SK-N-SH treated with all-trans-retinoic acid at 6 μM for 48 hours (cell line): ENCODE results near the gene CD248.

Source experiments
- ATAC-seq: fragments of 200-7000 bp; cut with Tn5 transposase; 3 replicates; pipeline ENCODE4 v1.9.1; 2020; ENCODE audit warnings: mild to moderate bottlenecking, moderate library complexity
- ARNTL ChIP-seq: fragments of 450-650 bp; formaldehyde crosslinking; IDR thresholded peaks from 2 replicates; pipeline ENCODE4 v1.5.0; 2020; ENCODE audit warnings: low read depth, mild to moderate bottlenecking, moderate library complexity, borderline replicate concordance
- CSDC2 ChIP-seq: fragments of 250-450 bp; sonication (Bioruptor Pico); IDR thresholded peaks from 2 replicates; pipeline ENCODE4 v1.5.0; 2020; ENCODE audit warnings: mild to moderate bottlenecking, moderate library complexity
- CSRNP3 ChIP-seq: fragments of 250-450 bp; sonication (Bioruptor Pico); IDR thresholded peaks from 2 replicates; pipeline ENCODE4 v1.5.1; 2021; ENCODE audit warnings: mild to moderate bottlenecking, moderate library complexity
- GLIS3 ChIP-seq: fragments of 250-450 bp; sonication (Bioruptor Pico); IDR thresholded peaks from 2 replicates; pipeline ENCODE4 v1.5.0; 2020; ENCODE audit warnings: mild to moderate bottlenecking, moderate library complexity
- ISL1 ChIP-seq: fragments of 250-450 bp; sonication (Bioruptor Pico); IDR thresholded peaks from 2 replicates; pipeline ENCODE4 v2.1.2; 2022; ENCODE audit warnings: mild to moderate bottlenecking, moderate library complexity
- POU6F1 ChIP-seq: fragments of 250-450 bp; sonication (Bioruptor Pico); IDR thresholded peaks from 2 replicates; pipeline ENCODE4 v1.8.0; 2021; ENCODE audit warnings: low read depth, mild to moderate bottlenecking, moderate library complexity, borderline replicate concordance
- PPARA ChIP-seq: fragments of 250-450 bp; sonication (Bioruptor Pico); IDR thresholded peaks from 2 replicates; pipeline ENCODE4 v1.5.0; 2020; ENCODE audit warnings: mild to moderate bottlenecking, borderline replicate concordance
- RARB ChIP-seq: fragments of 250-450 bp; sonication (Bioruptor Pico); IDR thresholded peaks from 2 replicates; pipeline ENCODE4 v1.8.0; 2021; ENCODE audit warnings: mild to moderate bottlenecking, moderate library complexity
- SNAI2 ChIP-seq: fragments of 250-450 bp; sonication (Bioruptor Pico); IDR thresholded peaks from 2 replicates; pipeline ENCODE4 v1.5.0; 2020; ENCODE audit warnings: mild to moderate bottlenecking, moderate library complexity
- TCF4 ChIP-seq: fragments of 250-450 bp; sonication (Bioruptor Pico); IDR thresholded peaks from 2 replicates; pipeline ENCODE4 v1.8.0; 2021; ENCODE audit warnings: mild to moderate bottlenecking, moderate library complexity, borderline replicate concordance
- TSHZ2 ChIP-seq: fragments of 250-450 bp; sonication (Bioruptor Pico); IDR thresholded peaks from 2 replicates; pipeline ENCODE4 v1.5.0; 2020; ENCODE audit warnings: mild to moderate bottlenecking, moderate library complexity
- ZC3H10 ChIP-seq: fragments of 250-450 bp; sonication (Bioruptor Pico); IDR thresholded peaks from 2 replicates; pipeline ENCODE4 v1.5.1; 2021; ENCODE audit warnings: mild to moderate bottlenecking, moderate library complexity
- ZFP3 ChIP-seq: fragments of 250-450 bp; sonication (Bioruptor Pico); IDR thresholded peaks from 2 replicates; pipeline ENCODE4 v1.5.0; 2020; ENCODE audit warnings: mild to moderate bottlenecking, moderate library complexity
- ZFP30 ChIP-seq: fragments of 450-650 bp; formaldehyde crosslinking; IDR thresholded peaks from 2 replicates; pipeline ENCODE4 v1.5.0; 2022; ENCODE audit warnings: mild to moderate bottlenecking, moderate library complexity
- ZNF565 ChIP-seq: fragments of 450-650 bp; formaldehyde crosslinking; conservative IDR thresholded peaks from 2 replicates; pipeline ENCODE4 v1.5.0; 2020; ENCODE audit warnings: low read depth, mild to moderate bottlenecking, moderate library complexity
- ZNF70 ChIP-seq: fragments of 450-650 bp; formaldehyde crosslinking; IDR thresholded peaks from 2 replicates; pipeline ENCODE4 v1.5.0; 2020; ENCODE audit warnings: mild to moderate bottlenecking, moderate library complexity
- ZNF8 ChIP-seq: fragments of 450-650 bp; formaldehyde crosslinking; IDR thresholded peaks from 2 replicates; pipeline ENCODE4 v1.5.0; 2020; ENCODE audit warnings: mild to moderate bottlenecking, moderate library complexity

Gene CD248

GRCh38 chr11:66292543-66293332, 24.1 kb downstream of the CD248 start:
- TF ChIP-seq ARNTL (no peak), TCF4 (CRISPR knock-in tag) (no peak), TSHZ2 (no peak), ZNF8 (no peak), PPARA (CRISPR knock-in tag) (no peak)
- no peak for ATAC-seq

GRCh38 chr11:66291706-66292542, 24.9 kb downstream of the CD248 start, which contains the start of gene TMEM151A:
Gene TMEM151A, plus strand, starts transcription at chr11:66291894. Its CDS starts 120 bp downstream, at chr11:66292014.
- ATAC-seq: no peak
- TF ChIP-seq TSHZ2 (no peak), CSDC2 (no peak), RARB (CRISPR knock-in tag) (no peak), ZC3H10 (CRISPR knock-in tag) (no peak), ZFP30 (CRISPR knock-in tag) (no peak), POU6F1 (no peak), TCF4 (CRISPR knock-in tag) (no peak), ARNTL (no peak), GLIS3 (no peak), ISL1 (no peak)

- ATAC-seq: no peak
- TF ChIP-seq POU6F1 (no peak), TCF4 (CRISPR knock-in tag) (no peak), ZNF8 (no peak), ZNF565 (CRISPR knock-in tag) (no peak), ZFP3 (CRISPR knock-in tag) (no peak), SNAI2 (CRISPR knock-in tag) (no peak), TSHZ2 (no peak), GLIS3 (no peak), CSRNP3 (CRISPR knock-in tag) (no peak), ZC3H10 (CRISPR knock-in tag) (no peak), CSDC2 (no peak), ZFP30 (CRISPR knock-in tag) (no peak), ZNF70 (CRISPR knock-in tag) (no peak)
- TF ChIP-seq, all 23 proteins: peak for 0
Measured at GRCh38 chr11:66291303-66291705, 25.5 kb downstream of the CD248 start.
